ENCODE data around the gene RIN3. TPM values are rescaled to one million over a fixed set of nuclear protein-coding genes. Genes with fewer than 3 reads are reported as not detected.

Gene RIN3
- total RNA-seq, 3 donors from 2014 or later (not counting 1 experiment from before 2014, with no cell fraction given), result 248 to 289 (median 282) TPM

- no peaks in the 10 kb centered on the region for H3K4me1 ChIP-seq (ENCODE audit: control insufficient read depth, insufficient read depth, low read length)
- Mint-ChIP-seq H3K27ac (no peak overlapping the region), H3K36me3 (no peaks in the 10 kb centered on the region), H3K4me1 (peaks cover 0 to 8% of the 10 kb centered on the region in 2 donors), H3K27me3 (ENCODE audit: low read depth in 2 of 2) (peaks cover 0 to 7% of the 10 kb centered on the region in 2 donors), H3K4me3 (no peak overlapping the region), H3K9me3 (no peaks in the 10 kb centered on the region)
- no peak overlapping the region for H3K4me3 ChIP-seq (ENCODE audit: low read length)
- no peaks in the 10 kb centered on the region for H3K36me3 ChIP-seq (ENCODE audit: control insufficient read depth, insufficient read depth, low read length)
- TF ChIP-seq CTCF (IDR thresholded peaks at IDR 0.05), result no peak
- no peaks in the 10 kb centered on the region for H3K27me3 ChIP-seq (ENCODE audit: control insufficient read depth, insufficient read depth, low read length)
- no peaks in the 10 kb centered on the region for H3K9me3 ChIP-seq (ENCODE audit: control insufficient read depth, insufficient read depth, low read length)
- WGBS (ENCODE audit: insufficient coverage), result 100% methylated on average over 1 of the region's 1 CpG
- DNase-seq, result no peak
- no peak for ATAC-seq
- intact Hi-C loops (cut with micrococcal nuclease), result no loop called here
- no peak overlapping the region for H3K27ac ChIP-seq (ENCODE audit: low read length)
These were observed 31.6 kb upstream of the RIN3 start for GRCh38 chr14:92481811-92482555.

GRCh38 chr14:92482621-92483319, 30.8 kb upstream of the RIN3 start:
- no peak overlapping the region for H3K27ac ChIP-seq (ENCODE audit: low read length)
- Mint-ChIP-seq H3K27me3 (ENCODE audit: low read depth in 2 of 2) (peaks cover 0 to 12% of the 10 kb centered on the region in 2 donors), H3K4me1 (peaks cover 0 to 14% of the 10 kb centered on the region in 2 donors), H3K27ac (no peak overlapping the region), H3K9me3 (no peaks in the 10 kb centered on the region), H3K36me3 (no peaks in the 10 kb centered on the region), H3K4me3 (no peak overlapping the region)
- H3K4me1 ChIP-seq (ENCODE audit: control insufficient read depth, insufficient read depth, low read length), result no peaks in the 10 kb centered on the region
- no peaks in the 10 kb centered on the region for H3K27me3 ChIP-seq (ENCODE audit: control insufficient read depth, insufficient read depth, low read length)
- H3K4me3 ChIP-seq (ENCODE audit: low read length), result no peak overlapping the region
- TF ChIP-seq CTCF (IDR thresholded peaks at IDR 0.05), result no peak
- intact Hi-C loops (cut with micrococcal nuclease), result no loop called here
- ATAC-seq (no peak), DNase-seq (no peak)
- 91% methylated on average over 9 of the region's 9 CpGs for WGBS (ENCODE audit: insufficient coverage)
- H3K36me3 ChIP-seq (ENCODE audit: control insufficient read depth, insufficient read depth, low read length), result no peaks in the 10 kb centered on the region
- H3K9me3 ChIP-seq (ENCODE audit: control insufficient read depth, insufficient read depth, low read length), result no peaks in the 10 kb centered on the region

- Histone ChIP-seq H3K9me3 (ENCODE audit: control insufficient read depth, insufficient read depth, low read length) (no peaks in the 10 kb centered on the region), H3K4me3 (ENCODE audit: low read length) (no peak overlapping the region), H3K36me3 (ENCODE audit: control insufficient read depth, insufficient read depth, low read length) (no peaks in the 10 kb centered on the region), H3K4me1 (ENCODE audit: control insufficient read depth, insufficient read depth, low read length) (no peaks in the 10 kb centered on the region), H3K27me3 (ENCODE audit: control insufficient read depth, insufficient read depth, low read length) (no peaks in the 10 kb centered on the region), H3K27ac (ENCODE audit: low read length) (no peak overlapping the region)
- Mint-ChIP-seq H3K36me3 (no peaks in the 10 kb centered on the region), H3K4me1 (peaks cover 0 to 14% of the 10 kb centered on the region in 2 donors), H3K9me3 (no peaks in the 10 kb centered on the region), H3K4me3 (no peak overlapping the region), H3K27ac (no peak overlapping the region), H3K27me3 (ENCODE audit: low read depth in 2 of 2) (peaks cover 0 to 15% of the 10 kb centered on the region in 2 donors)
- TF ChIP-seq CTCF (IDR thresholded peaks at IDR 0.05), result no peak
- 91% methylated on average over 7 of the region's 7 CpGs for WGBS (ENCODE audit: insufficient coverage)
- ATAC-seq (no peak), DNase-seq (no peak)
- intact Hi-C loops (cut with micrococcal nuclease), result no loop called here
These were observed 29.3 kb upstream of the RIN3 start for GRCh38 chr14:92484132-92484823.
